Gastroesophageal sphincter (tissue), 3 donors: ENCODE measurements around the gene PNO1.

Experiments used
- EP300 ChIP-seq: sonication (generic); formaldehyde crosslinking; IDR thresholded peaks from one replicate; pipeline ENCODE4 v1.6.1; 2017; ENCODE audit warnings: antibody characterized with exemption, mild to moderate bottlenecking
- POLR2A ChIP-seq, 2 donors: fragments of 450-650 bp; IDR thresholded peaks; one replicate each; pipeline ENCODE4 v1.6.1; 2017; ENCODE audit warnings: antibody characterized with exemption in 2 of 2, mild to moderate bottlenecking in 2 of 2, moderate library complexity in 1 of 2
- POLR2AphosphoS5 ChIP-seq: sonication (generic); formaldehyde crosslinking; IDR thresholded peaks from one replicate; pipeline ENCODE4 v1.6.1; 2017; ENCODE audit warnings: antibody characterized with exemption
- TF ChIP-seq, protein P1 (sequence below), 4 experiments: fragments of 200-600 bp in 2 of 4; fragments of 450-650 bp in 2 of 4; sonication (generic) in 1 of 4; IDR thresholded peaks; one replicate each; pipeline ENCODE4 v1.5.1; 2017 to 2019; ENCODE audit warnings: antibody characterized with exemption in 4 of 4, mild to moderate bottlenecking in 2 of 4, moderate library complexity in 2 of 4

DNA sequence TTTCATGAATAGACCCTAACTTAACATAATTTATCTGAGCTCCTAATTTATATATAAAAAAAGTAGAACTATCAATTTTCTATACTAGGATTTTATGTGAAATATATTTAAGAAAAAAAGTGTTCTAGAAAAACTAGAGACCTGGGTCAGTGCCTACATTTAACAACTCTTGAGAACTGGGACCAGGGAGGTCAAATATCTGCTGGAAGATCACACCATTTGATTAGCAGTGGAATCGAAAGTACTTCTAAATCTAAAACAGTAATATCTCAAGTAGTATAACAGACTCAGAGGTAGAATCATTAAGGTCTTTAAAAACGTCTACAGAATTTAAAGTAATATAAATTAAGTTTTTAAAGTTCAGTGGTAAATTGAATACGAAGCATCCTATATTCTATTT lies 60.0 kb downstream of the PNO1 start:
- no peak for TF ChIP-seq POLR2A (IDR thresholded peaks at IDR 0.05)
- TF ChIP-seq, protein P1, sequence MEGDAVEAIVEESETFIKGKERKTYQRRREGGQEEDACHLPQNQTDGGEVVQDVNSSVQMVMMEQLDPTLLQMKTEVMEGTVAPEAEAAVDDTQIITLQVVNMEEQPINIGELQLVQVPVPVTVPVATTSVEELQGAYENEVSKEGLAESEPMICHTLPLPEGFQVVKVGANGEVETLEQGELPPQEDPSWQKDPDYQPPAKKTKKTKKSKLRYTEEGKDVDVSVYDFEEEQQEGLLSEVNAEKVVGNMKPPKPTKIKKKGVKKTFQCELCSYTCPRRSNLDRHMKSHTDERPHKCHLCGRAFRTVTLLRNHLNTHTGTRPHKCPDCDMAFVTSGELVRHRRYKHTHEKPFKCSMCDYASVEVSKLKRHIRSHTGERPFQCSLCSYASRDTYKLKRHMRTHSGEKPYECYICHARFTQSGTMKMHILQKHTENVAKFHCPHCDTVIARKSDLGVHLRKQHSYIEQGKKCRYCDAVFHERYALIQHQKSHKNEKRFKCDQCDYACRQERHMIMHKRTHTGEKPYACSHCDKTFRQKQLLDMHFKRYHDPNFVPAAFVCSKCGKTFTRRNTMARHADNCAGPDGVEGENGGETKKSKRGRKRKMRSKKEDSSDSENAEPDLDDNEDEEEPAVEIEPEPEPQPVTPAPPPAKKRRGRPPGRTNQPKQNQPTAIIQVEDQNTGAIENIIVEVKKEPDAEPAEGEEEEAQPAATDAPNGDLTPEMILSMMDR (IDR thresholded peaks at IDR 0.05) = no peak
- no peak for TF ChIP-seq EP300
- no peak for TF ChIP-seq POLR2AphosphoS5
